ENCODE data around the gene SCUBE3.

Gene SCUBE3

GRCh38 chr6:35197196-35197595 lies 16.6 kb upstream of the SCUBE3 start:
- Histone ChIP-seq H2AFZ (ENCODE audit: low read depth, low read length, severe bottlenecking) (no peak overlapping the region), H3K27me3 (ENCODE audit: low read length) (0 out of 2 replicates have a peak, but pooled peaks cover 5% of the 10 kb centered on the region), H3K27ac (ENCODE audit: low read depth, low read length) (no peak overlapping the region), H3K79me2 (ENCODE audit: insufficient read depth, low read length) (no peaks in the 10 kb centered on the region), H3K36me3 (ENCODE audit: low read length) (no peaks in the 10 kb centered on the region), H3K9me2 (replicated peaks; ENCODE audit: insufficient read depth, low read length) (no peaks in the 10 kb centered on the region), H4K20me1 (ENCODE audit: low read depth, low read length) (no peaks in the 10 kb centered on the region), H3F3A (ENCODE audit: insufficient read depth) (no peaks in the 10 kb centered on the region), H3K9me3 (ENCODE audit: insufficient read depth, low read length) (no peaks in the 10 kb centered on the region), H3K4me2 (ENCODE audit: low read depth, low read length, poor library complexity, severe bottlenecking) (no peak overlapping the region), H3K4me3 (ENCODE audit: insufficient read depth, low read length, poor library complexity, severe bottlenecking) (no peak overlapping the region), H3K9ac (ENCODE audit: low read length) (no peak overlapping the region)
- TF ChIP-seq EZH2phosphoT487 (conservative IDR thresholded peaks at IDR 0.05; ENCODE audit: low read length) = no peak
- TF ChIP-seq, protein P1, sequence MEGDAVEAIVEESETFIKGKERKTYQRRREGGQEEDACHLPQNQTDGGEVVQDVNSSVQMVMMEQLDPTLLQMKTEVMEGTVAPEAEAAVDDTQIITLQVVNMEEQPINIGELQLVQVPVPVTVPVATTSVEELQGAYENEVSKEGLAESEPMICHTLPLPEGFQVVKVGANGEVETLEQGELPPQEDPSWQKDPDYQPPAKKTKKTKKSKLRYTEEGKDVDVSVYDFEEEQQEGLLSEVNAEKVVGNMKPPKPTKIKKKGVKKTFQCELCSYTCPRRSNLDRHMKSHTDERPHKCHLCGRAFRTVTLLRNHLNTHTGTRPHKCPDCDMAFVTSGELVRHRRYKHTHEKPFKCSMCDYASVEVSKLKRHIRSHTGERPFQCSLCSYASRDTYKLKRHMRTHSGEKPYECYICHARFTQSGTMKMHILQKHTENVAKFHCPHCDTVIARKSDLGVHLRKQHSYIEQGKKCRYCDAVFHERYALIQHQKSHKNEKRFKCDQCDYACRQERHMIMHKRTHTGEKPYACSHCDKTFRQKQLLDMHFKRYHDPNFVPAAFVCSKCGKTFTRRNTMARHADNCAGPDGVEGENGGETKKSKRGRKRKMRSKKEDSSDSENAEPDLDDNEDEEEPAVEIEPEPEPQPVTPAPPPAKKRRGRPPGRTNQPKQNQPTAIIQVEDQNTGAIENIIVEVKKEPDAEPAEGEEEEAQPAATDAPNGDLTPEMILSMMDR (IDR thresholded peaks at IDR 0.05; ENCODE audit: insufficient read depth, low read length, poor library complexity, severe bottlenecking) = no peak

DNA sequence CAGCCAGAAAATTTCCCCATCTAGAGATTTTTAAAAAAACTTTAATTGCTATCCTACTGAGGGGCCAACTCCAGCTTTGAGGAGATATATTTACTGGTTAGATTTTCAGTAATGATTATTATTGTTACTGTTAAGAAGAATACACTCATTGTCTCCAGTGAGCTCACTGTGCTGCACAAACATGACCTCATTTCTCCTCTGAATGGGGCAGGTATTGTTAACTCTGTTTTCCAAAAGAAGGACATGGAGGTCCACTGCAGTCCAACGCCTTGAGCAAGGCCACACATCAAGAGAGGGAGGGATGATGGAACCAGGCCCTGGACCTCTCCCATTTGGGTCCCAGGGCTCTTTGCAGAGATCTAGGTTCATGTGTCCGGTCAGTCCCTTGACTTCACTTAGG lies 13.9 kb upstream of the SCUBE3 start:
- Histone ChIP-seq H3K9me2 (replicated peaks; ENCODE audit: insufficient read depth, low read length) (no peaks in the 10 kb centered on the region), H4K20me1 (ENCODE audit: low read depth, low read length) (no peaks in the 10 kb centered on the region), H3K4me3 (ENCODE audit: insufficient read depth, low read length, poor library complexity, severe bottlenecking) (no peak overlapping the region), H3F3A (ENCODE audit: insufficient read depth) (no peaks in the 10 kb centered on the region), H3K4me2 (ENCODE audit: low read depth, low read length, poor library complexity, severe bottlenecking) (no peak overlapping the region), H3K79me2 (ENCODE audit: insufficient read depth, low read length) (no peaks in the 10 kb centered on the region), H3K36me3 (ENCODE audit: low read length) (no peaks in the 10 kb centered on the region), H3K27ac (ENCODE audit: low read depth, low read length) (no peak overlapping the region), H3K27me3 (ENCODE audit: low read length) (0 out of 2 replicates have a peak, but pooled peaks cover 5% of the 10 kb centered on the region), H2AFZ (ENCODE audit: low read depth, low read length, severe bottlenecking) (no peak overlapping the region), H3K9me3 (ENCODE audit: insufficient read depth, low read length) (no peaks in the 10 kb centered on the region), H3K9ac (ENCODE audit: low read length) (no peak overlapping the region)
- TF ChIP-seq, protein P1 (IDR thresholded peaks at IDR 0.05; ENCODE audit: insufficient read depth, low read length, poor library complexity, severe bottlenecking) = no peak
- no peak for TF ChIP-seq EZH2phosphoT487 (conservative IDR thresholded peaks at IDR 0.05; ENCODE audit: low read length)

- Histone ChIP-seq H2AFZ (ENCODE audit: low read depth, low read length, severe bottlenecking) (no peak overlapping the region), H4K20me1 (ENCODE audit: low read depth, low read length) (no peaks in the 10 kb centered on the region), H3K9me3 (ENCODE audit: insufficient read depth, low read length) (no peaks in the 10 kb centered on the region), H3K9me2 (replicated peaks; ENCODE audit: insufficient read depth, low read length) (no peaks in the 10 kb centered on the region), H3K79me2 (ENCODE audit: insufficient read depth, low read length) (no peaks in the 10 kb centered on the region), H3K27ac (ENCODE audit: low read depth, low read length) (no peak overlapping the region), H3F3A (ENCODE audit: insufficient read depth) (no peaks in the 10 kb centered on the region), H3K4me2 (ENCODE audit: low read depth, low read length, poor library complexity, severe bottlenecking) (no peak overlapping the region), H3K4me3 (ENCODE audit: insufficient read depth, low read length, poor library complexity, severe bottlenecking) (no peak overlapping the region), H3K9ac (ENCODE audit: low read length) (no peak overlapping the region), H3K36me3 (ENCODE audit: low read length) (no peaks in the 10 kb centered on the region), H3K27me3 (ENCODE audit: low read length) (0 out of 2 replicates have a peak, but pooled peaks cover 5% of the 10 kb centered on the region)
- TF ChIP-seq EZH2phosphoT487 (conservative IDR thresholded peaks at IDR 0.05; ENCODE audit: low read length) = no peak
- TF ChIP-seq, protein P1 (IDR thresholded peaks at IDR 0.05; ENCODE audit: insufficient read depth, low read length, poor library complexity, severe bottlenecking) = no peak
Measured at GRCh38 chr6:35202066-35202546, 11.7 kb upstream of the SCUBE3 start.
